ENCODE measurements around the gene AREL1.
"Not testable (repeated sequence)": the region's sequence is repeated elsewhere in the genome, so short reads cannot be mapped to it uniquely, and the experiment has no call there.

The AREL1 gene, protein sequence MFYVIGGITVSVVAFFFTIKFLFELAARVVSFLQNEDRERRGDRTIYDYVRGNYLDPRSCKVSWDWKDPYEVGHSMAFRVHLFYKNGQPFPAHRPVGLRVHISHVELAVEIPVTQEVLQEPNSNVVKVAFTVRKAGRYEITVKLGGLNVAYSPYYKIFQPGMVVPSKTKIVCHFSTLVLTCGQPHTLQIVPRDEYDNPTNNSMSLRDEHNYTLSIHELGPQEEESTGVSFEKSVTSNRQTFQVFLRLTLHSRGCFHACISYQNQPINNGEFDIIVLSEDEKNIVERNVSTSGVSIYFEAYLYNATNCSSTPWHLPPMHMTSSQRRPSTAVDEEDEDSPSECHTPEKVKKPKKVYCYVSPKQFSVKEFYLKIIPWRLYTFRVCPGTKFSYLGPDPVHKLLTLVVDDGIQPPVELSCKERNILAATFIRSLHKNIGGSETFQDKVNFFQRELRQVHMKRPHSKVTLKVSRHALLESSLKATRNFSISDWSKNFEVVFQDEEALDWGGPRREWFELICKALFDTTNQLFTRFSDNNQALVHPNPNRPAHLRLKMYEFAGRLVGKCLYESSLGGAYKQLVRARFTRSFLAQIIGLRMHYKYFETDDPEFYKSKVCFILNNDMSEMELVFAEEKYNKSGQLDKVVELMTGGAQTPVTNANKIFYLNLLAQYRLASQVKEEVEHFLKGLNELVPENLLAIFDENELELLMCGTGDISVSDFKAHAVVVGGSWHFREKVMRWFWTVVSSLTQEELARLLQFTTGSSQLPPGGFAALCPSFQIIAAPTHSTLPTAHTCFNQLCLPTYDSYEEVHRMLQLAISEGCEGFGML

DNA sequence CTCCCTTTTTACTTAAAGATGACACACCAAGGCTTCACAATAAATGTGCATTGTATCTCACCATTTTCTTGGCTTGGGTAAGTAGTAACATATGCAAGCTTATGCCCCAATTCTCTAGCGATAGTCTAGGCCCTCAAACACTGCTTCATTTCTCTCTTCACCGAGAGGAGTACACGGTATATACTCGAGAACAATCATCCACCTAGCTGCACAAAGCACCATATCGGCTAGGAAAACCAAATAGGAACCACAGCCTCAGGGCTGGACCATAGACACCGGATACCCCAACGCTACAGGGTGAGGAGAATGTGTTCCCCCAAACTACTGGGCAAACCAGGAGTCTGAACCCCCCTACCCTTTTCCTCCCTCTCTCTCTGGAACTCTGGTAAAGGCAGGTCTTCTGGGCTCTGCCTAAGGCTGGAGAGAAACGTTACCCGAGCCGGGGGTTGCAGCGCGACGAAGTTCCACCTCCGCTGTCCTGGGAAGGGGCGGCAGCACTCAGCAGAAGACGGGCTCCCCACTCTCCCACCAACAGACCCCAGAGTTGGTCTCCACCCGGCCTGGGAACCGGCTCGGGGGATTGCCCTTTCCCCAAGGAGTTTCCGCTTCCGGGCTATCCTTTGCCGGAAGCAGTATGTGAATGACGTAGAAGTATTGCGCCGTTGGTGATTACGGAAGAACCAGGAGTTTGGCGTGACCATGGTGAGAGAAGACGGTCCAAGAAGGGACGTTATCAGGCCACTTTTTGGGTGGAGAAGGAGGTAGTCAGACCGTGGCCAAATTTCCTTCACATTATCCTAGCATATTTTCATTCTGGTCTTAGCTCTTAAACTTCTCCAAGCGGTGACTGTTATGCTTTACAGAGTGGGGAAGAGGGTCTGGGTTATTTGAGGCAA is at the start of gene AREL1, which contains the start of gene FCF1:
AREL1 (minus strand) TSS at position 582 of the 896 bp plus-strand sequence. CDS start 27,465 bp downstream, outside the sequence.
FCF1 (plus strand) TSS at position 646 of the 896 bp plus-strand sequence; CDS start at position 700, 54 bp downstream.
- H3K9me3 Mint-ChIP-seq (ENCODE audit: low read depth): no peaks in the 10 kb centered on the region
- H3K27ac Mint-ChIP-seq: peak within 1 kb of the TSS; percentile 94
- H3K4me3 Mint-ChIP-seq: peak within 1 kb of the TSS; percentile 95
- H3K36me3 Mint-ChIP-seq: peaks cover 2% of the 10 kb centered on the region
- H3K27me3 Mint-ChIP-seq: no peaks in the 10 kb centered on the region
- H3K4me1 Mint-ChIP-seq (ENCODE audit: low read depth): peaks cover 61% of the 10 kb centered on the region

DNA sequence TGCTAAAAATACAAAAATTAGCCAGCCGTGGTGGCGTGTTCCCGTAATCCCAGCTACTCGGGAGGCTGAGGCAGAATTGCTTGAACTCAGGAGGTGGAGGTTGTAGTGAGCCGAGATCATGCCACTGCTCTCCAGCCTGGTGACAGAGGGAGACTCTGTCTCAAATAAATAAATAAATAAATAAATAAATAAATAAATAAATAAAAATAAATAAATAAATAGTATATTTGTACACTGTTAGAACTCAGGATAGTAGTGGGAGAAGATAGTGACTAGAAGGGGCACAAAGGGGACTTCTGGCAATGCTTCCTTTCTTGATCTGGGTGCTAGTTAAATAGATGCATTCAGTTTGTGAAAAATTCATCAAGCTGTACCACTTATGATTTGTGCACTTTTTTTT is 45.6 kb upstream of the AREL1 start:
- H3K4me1 Mint-ChIP-seq (ENCODE audit: low read depth): peaks cover 11% of the 10 kb centered on the region
- not testable (repeated sequence) for H3K9me3 Mint-ChIP-seq (ENCODE audit: low read depth); H3K4me3 Mint-ChIP-seq; H3K27ac Mint-ChIP-seq; H3K36me3 Mint-ChIP-seq; H3K27me3 Mint-ChIP-seq

DNA sequence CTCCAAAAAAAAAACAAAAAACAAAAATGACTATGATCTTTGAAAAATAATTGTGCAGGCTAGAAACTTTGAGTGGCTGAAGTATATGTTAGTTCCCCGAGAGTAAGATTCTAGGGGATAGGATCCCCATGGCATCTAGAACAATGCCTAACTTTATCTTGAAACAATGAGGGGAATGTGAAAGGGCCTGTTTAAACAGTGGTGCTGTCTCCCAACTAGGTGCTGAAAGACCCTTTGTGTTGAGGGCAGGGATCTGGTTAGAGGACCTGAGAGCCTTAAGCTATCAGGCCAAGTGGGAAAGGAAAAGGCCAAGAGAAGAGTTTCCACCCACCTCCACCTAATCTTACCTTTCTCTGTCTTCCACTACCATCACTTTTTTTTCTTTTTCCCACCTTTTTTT is 43.4 kb upstream of the AREL1 start:
- no peaks in the 10 kb centered on the region for H3K4me1 Mint-ChIP-seq (ENCODE audit: low read depth)
- H3K27me3 Mint-ChIP-seq: no peaks in the 10 kb centered on the region
- H3K4me3 Mint-ChIP-seq: no peak overlapping the region
- peaks cover 10% of the 10 kb centered on the region for H3K9me3 Mint-ChIP-seq (ENCODE audit: low read depth)
- no peak overlapping the region for H3K27ac Mint-ChIP-seq
- peaks cover 7% of the 10 kb centered on the region for H3K36me3 Mint-ChIP-seq

DNA sequence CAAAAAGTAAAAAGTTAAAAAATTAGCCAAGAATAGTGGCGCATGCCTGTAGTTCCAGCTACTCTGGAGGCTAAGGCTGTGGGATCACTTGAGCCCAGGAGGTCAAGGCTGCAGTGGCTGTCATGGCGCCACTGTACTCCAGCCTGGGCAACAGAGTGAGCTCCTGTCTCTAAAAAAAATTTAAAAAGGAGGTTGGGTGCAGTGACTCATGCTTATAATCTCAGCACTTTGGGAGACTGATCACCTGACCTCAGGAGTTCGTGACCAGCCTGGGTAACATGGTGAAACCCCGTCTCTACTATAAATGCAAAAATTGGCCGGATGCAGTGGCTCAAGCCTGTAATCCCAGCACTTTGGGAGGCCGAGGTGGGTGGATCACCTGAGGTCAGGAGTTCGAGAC is 42.0 kb upstream of the AREL1 start:
- Mint-ChIP-seq H3K27me3 (no peaks in the 10 kb centered on the region), H3K4me1 (ENCODE audit: low read depth) (no peaks in the 10 kb centered on the region), H3K4me3 (no peak overlapping the region), H3K9me3 (ENCODE audit: low read depth) (peaks cover 10% of the 10 kb centered on the region), H3K36me3 (peaks cover 7% of the 10 kb centered on the region), H3K27ac (no peak overlapping the region)

DNA sequence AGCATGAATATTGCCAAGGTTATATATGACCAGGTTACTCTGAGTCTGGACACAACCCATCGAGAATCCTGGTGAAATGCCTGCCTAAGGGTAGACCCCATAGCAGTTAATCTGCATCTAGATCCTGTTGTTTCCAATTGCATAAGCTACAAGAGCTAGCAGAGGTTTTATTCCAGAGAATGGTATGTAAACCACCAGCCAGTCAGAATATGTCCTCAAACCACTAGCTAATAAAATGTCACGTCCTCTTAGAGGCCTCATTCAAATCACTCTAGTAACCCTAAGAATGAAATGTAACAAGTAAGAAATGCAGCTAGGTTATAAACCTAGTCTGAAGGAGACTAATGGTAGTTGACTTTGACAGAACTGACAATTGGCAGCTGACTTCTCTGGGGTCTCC is 41.3 kb upstream of the AREL1 start:
- Mint-ChIP-seq H3K27ac (no peak overlapping the region), H3K9me3 (ENCODE audit: low read depth) (peaks cover 10% of the 10 kb centered on the region), H3K4me1 (ENCODE audit: low read depth) (no peaks in the 10 kb centered on the region), H3K4me3 (no peak overlapping the region), H3K36me3 (peaks cover 7% of the 10 kb centered on the region), H3K27me3 (no peaks in the 10 kb centered on the region)

DNA sequence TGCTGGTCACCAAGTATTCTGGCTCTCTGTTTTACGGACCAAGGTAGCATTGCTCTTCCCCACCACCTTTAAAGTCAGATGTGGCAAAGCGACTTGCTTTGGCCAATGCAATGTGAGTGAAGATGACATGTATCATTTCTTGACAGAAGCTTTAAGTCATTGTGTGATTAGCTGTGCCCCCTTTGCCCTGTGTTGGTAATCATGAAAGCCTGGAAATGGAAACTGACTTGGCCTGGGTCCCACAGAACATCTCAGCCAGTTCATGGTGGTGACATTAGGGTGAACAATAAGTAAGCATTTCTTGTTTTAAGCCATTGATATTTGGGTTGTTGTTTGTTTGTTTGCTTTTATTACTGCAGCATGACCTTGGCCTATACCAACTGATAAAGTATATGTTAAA is 34.4 kb upstream of the AREL1 start:
- H3K4me1 Mint-ChIP-seq (ENCODE audit: low read depth): no peaks in the 10 kb centered on the region

DNA sequence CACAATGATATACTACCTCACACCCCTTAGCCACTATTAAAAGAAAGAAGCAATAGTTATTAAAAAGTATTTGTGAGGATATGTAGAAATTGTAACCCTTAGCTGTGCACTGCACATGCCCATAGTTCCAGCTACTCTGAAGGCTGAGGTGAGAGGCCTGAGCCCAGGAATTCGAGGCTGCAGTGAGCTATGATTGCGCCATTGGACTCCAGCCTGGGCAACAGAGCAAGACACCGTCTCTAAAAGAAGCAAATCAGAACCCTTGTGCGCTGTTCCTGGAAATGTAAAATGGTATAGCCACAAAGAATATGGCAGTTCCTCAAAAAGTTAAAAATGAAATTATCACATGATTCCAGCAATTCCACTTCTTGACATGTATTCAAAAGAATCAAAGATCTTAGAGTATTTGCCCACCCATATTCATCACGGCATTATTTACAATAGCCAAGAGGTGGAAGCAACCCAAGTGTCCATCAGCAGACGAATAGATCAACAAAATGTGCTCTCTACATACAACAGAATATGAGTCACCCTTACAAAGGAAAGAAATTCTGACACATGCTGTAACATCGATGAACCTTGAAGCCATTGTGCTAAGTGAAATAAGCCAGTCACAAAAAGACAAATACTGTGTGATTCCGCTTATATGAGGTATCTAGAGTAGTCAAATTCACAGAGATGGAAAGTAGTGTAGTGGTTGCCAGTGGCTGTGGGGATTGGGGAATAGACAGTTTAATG is 26.6 kb upstream of the AREL1 start:
- H3K27me3 Mint-ChIP-seq: no peaks in the 10 kb centered on the region
- no peaks in the 10 kb centered on the region for H3K9me3 Mint-ChIP-seq (ENCODE audit: low read depth)
- H3K4me1 Mint-ChIP-seq (ENCODE audit: low read depth): no peaks in the 10 kb centered on the region
- no peak overlapping the region for H3K4me3 Mint-ChIP-seq
- no peak overlapping the region for H3K27ac Mint-ChIP-seq
- H3K36me3 Mint-ChIP-seq: peaks cover 13% of the 10 kb centered on the region

More for the DNA sequence above, 34.4 kb upstream of the AREL1 start:
- Mint-ChIP-seq H3K9me3 (ENCODE audit: low read depth) (peaks cover 4% of the 10 kb centered on the region), H3K4me3 (no peak overlapping the region), H3K27me3 (no peaks in the 10 kb centered on the region), H3K27ac (no peak overlapping the region), H3K36me3 (no peaks in the 10 kb centered on the region)

DNA sequence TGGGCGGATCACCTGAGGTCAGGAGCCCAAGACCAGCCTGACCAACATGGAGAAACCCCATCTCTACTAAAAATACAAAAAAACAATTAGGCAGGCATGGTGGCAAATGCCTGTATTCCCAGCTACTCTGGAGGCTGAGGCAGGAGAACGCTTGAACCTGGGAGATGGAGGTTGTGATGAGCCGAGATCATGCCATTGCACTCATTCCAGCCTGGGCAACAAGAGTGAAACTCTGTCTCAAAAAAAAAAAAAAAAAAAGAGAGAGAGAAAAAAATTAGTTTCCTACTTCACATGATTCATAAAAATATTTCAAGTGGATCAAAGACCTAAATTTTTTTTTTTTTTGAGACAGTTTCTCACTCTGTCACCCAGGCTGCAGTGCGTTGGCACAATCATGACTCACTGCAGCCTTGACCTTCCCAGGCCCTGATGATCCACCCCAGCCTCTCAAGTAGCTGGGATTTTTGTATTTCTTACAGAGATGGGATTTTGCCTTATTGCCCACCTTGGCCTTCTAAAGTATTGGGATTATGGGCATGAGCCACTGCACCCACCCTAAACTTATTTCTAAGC is 25.0 kb upstream of the AREL1 start:
- Mint-ChIP-seq H3K27me3 (no peaks in the 10 kb centered on the region), H3K4me3 (no peak overlapping the region), H3K36me3 (peaks cover 14% of the 10 kb centered on the region), H3K27ac (no peak overlapping the region), H3K9me3 (ENCODE audit: low read depth) (no peaks in the 10 kb centered on the region), H3K4me1 (ENCODE audit: low read depth) (no peaks in the 10 kb centered on the region)

DNA sequence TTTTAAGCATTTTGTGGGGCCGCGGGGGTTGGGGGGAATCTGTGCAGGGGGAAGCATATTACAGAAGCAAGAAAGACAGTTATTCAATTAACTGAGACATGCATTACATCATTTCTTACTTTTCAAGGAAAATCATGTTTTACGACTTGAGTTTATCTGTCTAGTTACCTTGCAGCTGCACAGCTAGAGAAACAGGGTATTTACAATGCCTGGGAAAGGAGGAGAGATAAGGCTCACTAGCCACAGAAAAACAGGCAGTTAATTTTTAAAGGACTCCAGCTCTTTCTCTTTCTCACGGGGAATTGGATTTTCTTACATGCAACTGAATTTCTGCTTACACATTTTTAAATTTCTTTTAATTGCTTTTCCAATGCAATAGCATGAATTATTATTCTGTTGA is 22.2 kb upstream of the AREL1 start:
- Mint-ChIP-seq H3K36me3 (peaks cover 14% of the 10 kb centered on the region), H3K9me3 (ENCODE audit: low read depth) (no peaks in the 10 kb centered on the region), H3K27ac (no peak overlapping the region)

DNA sequence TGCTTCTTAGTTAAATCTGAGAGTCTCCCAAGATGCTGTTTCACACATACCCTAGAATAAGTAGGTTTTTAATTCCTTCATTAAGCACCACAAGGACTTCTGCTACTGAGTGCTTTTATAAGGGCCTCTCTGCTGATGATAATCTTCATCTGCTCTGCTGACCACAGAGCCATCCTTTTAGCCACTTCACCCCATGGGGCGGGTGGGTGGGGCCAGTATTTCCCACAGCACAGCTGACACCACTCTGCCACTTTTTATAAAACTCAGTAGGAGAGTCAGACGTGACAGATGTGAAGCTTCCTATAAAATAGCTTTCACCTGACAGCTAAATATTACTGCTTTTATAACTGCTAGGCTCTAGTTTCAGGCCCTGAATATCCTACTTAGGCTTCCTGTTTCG is 20.3 kb upstream of the AREL1 start:
- Mint-ChIP-seq H3K9me3 (ENCODE audit: low read depth) (no peaks in the 10 kb centered on the region), H3K4me3 (no peak overlapping the region), H3K36me3 (peaks cover 7% of the 10 kb centered on the region), H3K27me3 (no peaks in the 10 kb centered on the region), H3K4me1 (ENCODE audit: low read depth) (peaks cover 2% of the 10 kb centered on the region), H3K27ac (no peak overlapping the region)

More for the DNA sequence above, 22.2 kb upstream of the AREL1 start:
- H3K4me1 Mint-ChIP-seq (ENCODE audit: low read depth): no peaks in the 10 kb centered on the region
- no peaks in the 10 kb centered on the region for H3K27me3 Mint-ChIP-seq
- no peak overlapping the region for H3K4me3 Mint-ChIP-seq

DNA sequence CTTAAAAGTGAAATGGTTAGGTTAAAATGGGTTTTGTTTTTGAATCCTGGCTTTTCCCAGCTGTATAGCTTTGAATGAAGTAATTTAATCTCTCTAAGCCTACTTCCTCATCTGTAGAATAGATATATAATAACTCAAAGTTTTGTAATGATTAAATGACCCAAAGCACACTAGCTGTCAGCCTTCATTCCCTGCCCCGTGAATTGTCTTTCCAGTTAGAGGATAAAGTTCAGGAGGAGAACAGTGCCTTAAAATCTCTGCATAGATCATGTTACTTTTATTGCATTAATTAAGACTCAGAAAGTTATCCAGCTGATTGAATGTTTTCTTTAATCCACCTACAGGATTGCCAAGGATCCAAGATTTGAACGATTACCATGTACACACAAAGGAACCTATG is 19.5 kb upstream of the AREL1 start:
- no peak overlapping the region for H3K27ac Mint-ChIP-seq
- no peaks in the 10 kb centered on the region for H3K9me3 Mint-ChIP-seq (ENCODE audit: low read depth)
- no peak overlapping the region for H3K4me3 Mint-ChIP-seq
- peaks cover 2% of the 10 kb centered on the region for H3K4me1 Mint-ChIP-seq (ENCODE audit: low read depth)
- no peaks in the 10 kb centered on the region for H3K27me3 Mint-ChIP-seq
- peaks cover 5% of the 10 kb centered on the region for H3K36me3 Mint-ChIP-seq

DNA sequence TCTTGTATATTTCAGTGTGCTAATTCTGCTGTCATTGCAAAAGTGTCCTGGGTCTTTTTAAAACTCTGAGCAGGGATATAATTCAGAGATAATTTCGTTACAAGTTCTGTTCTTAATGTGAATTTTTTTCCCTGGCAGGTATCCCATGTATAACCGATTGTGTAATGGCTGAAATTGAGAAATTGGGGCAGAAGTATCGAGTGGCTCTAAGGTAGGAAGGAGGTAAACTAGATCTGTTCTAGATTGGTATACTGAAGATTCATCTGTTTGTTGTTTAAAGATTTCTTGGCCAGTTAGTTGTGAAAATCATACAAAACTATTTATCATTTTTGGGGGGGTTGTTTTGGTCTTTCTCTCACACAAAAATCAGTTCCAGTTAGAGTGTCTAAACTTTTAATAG is 10.3 kb upstream of the AREL1 start:
- Mint-ChIP-seq H3K9me3 (ENCODE audit: low read depth) (no peaks in the 10 kb centered on the region), H3K4me3 (no peak overlapping the region), H3K27me3 (no peaks in the 10 kb centered on the region), H3K4me1 (ENCODE audit: low read depth) (peaks cover 1% of the 10 kb centered on the region), H3K27ac (no peak overlapping the region), H3K36me3 (peaks cover 6% of the 10 kb centered on the region)

DNA sequence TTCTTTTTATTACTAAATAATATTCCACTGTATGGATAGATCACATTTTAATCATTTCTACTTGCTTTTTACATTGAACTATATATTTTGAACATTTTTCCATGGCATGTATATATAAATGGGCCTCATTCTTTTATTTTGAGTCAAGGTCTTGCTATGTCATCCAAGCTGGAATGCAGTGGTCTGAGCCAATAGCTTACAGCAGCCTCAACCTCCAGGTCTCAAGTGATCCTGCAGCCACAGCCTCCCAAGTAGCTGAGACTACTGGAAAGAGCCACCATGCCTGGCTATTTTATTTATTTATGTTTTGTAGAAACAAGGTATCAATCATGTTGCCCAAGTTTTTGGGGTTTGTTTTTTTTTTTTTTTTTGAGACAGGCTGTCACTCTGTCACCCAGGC is 7.6 kb upstream of the AREL1 start:
- H3K27ac Mint-ChIP-seq: no peak overlapping the region
- H3K4me3 Mint-ChIP-seq: no peak overlapping the region
- H3K9me3 Mint-ChIP-seq (ENCODE audit: low read depth): no peaks in the 10 kb centered on the region
- H3K27me3 Mint-ChIP-seq: no peaks in the 10 kb centered on the region
- H3K36me3 Mint-ChIP-seq: peaks cover 7% of the 10 kb centered on the region
- peaks cover 8% of the 10 kb centered on the region for H3K4me1 Mint-ChIP-seq (ENCODE audit: low read depth)

DNA sequence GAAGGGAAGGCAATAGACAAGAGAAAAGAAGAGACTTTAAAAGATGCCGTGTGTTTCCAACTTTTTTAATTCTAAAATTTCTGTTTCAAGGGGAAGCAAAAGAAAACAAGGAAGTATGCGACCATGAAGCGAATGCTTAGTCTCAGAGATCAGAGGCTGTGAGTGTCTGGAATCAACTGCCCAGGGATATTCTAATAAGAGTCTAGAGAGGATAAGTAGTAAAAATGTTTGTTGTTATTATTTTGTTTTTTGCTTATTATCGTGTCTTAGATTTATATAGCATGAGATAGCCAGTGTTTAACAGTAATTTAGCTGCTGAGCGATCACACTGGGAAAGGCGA is 485 bp upstream of the AREL1 start:
- H3K27me3 Mint-ChIP-seq: no peaks in the 10 kb centered on the region
- H3K9me3 Mint-ChIP-seq (ENCODE audit: low read depth): no peaks in the 10 kb centered on the region
- H3K27ac Mint-ChIP-seq: peak overlapping the region; percentile 94
- peak overlapping the region; percentile 95 for H3K4me3 Mint-ChIP-seq
- peaks cover 4% of the 10 kb centered on the region for H3K36me3 Mint-ChIP-seq
- H3K4me1 Mint-ChIP-seq (ENCODE audit: low read depth): peaks cover 57% of the 10 kb centered on the region

Measured in activated naive CD8-positive, alpha-beta T cell (primary cell).